H1 (cell line): Measurements from ENCODE around the gene MSANTD7. TPM values are rescaled to one million over a fixed set of nuclear protein-coding genes. Genes with fewer than 3 reads are reported as not detected.

Experiments used
- CTCF ChIA-PET: fragments of 300-600 bp; sonication (Branson Sonifier 250); formaldehyde crosslinking; loops from one replicate; lab custom pipeline; 2021; ENCODE audit not compliant: partially characterized antibody; lab: Charles Lee
- POLR2A ChIA-PET: fragments of 300-600 bp; sonication (Branson Sonifier 250); formaldehyde crosslinking; loops from one replicate; lab custom pipeline; 2021; ENCODE audit warnings: inconsistent platforms; ENCODE audit not compliant: partially characterized antibody; lab: Charles Lee
- DNase-seq, 2 experiments: peaks; one replicate each; pipeline versions ENCODE4 v3.0.0 to v3.0.0-alpha.2; 2010 to 2022; ENCODE audit warnings: low spot score in 2 of 2, low read depth in 1 of 2, mixed read lengths in 1 of 2
- FAIRE-seq: peaks from 2 replicates; lab custom pipeline; 2011; peaks lifted over from hg19 to GRCh38; lab: Jason Lieb, UNC
- H2AFZ ChIP-seq: 2 replicates; pipeline ENCODE4 v1.8.1; 2012; ENCODE audit warnings: low read length, inconsistent platforms
- H2AK5ac ChIP-seq: 2 replicates; pipeline ENCODE4 v1.6.1; 2013; ENCODE audit warnings: low read depth, low read length
- H2BK120ac ChIP-seq: replicated peaks from 2 replicates; pipeline ENCODE3; 2013; ENCODE audit warnings: low read depth, low read length, inconsistent platforms
- H2BK12ac ChIP-seq: 2 replicates; pipeline ENCODE4 v1.6.1; 2013; ENCODE audit warnings: low read depth, low read length
- H2BK15ac ChIP-seq: 2 replicates; pipeline ENCODE4 v1.6.1; 2013; ENCODE audit warnings: low read length
- H2BK20ac ChIP-seq: 2 replicates; pipeline ENCODE4 v1.6.1; 2013; ENCODE audit warnings: low read length
- H2BK5ac ChIP-seq: 2 replicates; pipeline ENCODE4 v1.6.1; 2013; ENCODE audit warnings: low read depth, low read length
- H3K14ac ChIP-seq: 2 replicates; pipeline ENCODE4 v1.6.1; 2013; ENCODE audit warnings: inconsistent platforms; ENCODE audit not compliant: insufficient read length
- H3K18ac ChIP-seq: 2 replicates; pipeline ENCODE4 v1.6.1; 2013; ENCODE audit warnings: low read length; ENCODE audit errors: extremely low read depth
- H3K23ac ChIP-seq: 2 replicates; pipeline ENCODE4 v1.6.1; 2013; ENCODE audit warnings: inconsistent platforms; ENCODE audit not compliant: insufficient read length
- H3K23me2 ChIP-seq: 2 replicates; pipeline ENCODE4 v1.6.1; 2013; ENCODE audit warnings: low read depth, low read length
- H3K27ac ChIP-seq: 2 replicates; pipeline ENCODE4 v1.6.1; 2011; ENCODE audit warnings: low read depth, low read length, inconsistent platforms
- H3K27me3 ChIP-seq, 4 experiments: replicated peaks in 1 of 4; 1 replicate in 1 of 4; 2 replicates in 3 of 4; pipeline versions ENCODE4 v1.6.1 to v1.8.1; 2011 to 2013; ENCODE audit warnings: low read length in 3 of 4, mild to moderate bottlenecking in 3 of 4, inconsistent platforms in 2 of 4, mixed read lengths in 2 of 4, moderate library complexity in 1 of 4; ENCODE audit not compliant: control insufficient read depth in 3 of 4, insufficient read depth in 3 of 4; ENCODE audit errors: extremely low read depth in 1 of 4
- H3K36me3 ChIP-seq, 4 experiments: 2 replicates each; pipeline versions ENCODE4 v1.6.1 to v1.8.1; 2011 to 2013; ENCODE audit warnings: mild to moderate bottlenecking in 4 of 4, low read length in 3 of 4, moderate library complexity in 2 of 4, control low read depth in 1 of 4, inconsistent platforms in 1 of 4; ENCODE audit not compliant: insufficient read depth in 4 of 4, control insufficient read depth in 2 of 4
- H3K4ac ChIP-seq: replicated peaks from 2 replicates; pipeline ENCODE3; 2013; ENCODE audit warnings: low read length, low read depth, mixed read lengths, inconsistent platforms; ENCODE audit not compliant: insufficient read length
- H3K4me1 ChIP-seq, 4 experiments: replicated peaks in 1 of 4; 1 replicate in 1 of 4; 2 replicates in 3 of 4; pipeline versions ENCODE4 v1.6.1 to v1.8.1; 2011 to 2013; ENCODE audit warnings: low read length in 3 of 4, inconsistent platforms in 2 of 4, mixed read lengths in 1 of 4; ENCODE audit not compliant: insufficient read depth in 4 of 4, control insufficient read depth in 3 of 4
- H3K4me2 ChIP-seq, 2 experiments: 2 replicates each; pipeline versions ENCODE4 v1.6.1 to v1.8.1; 2011 to 2013; ENCODE audit warnings: low read depth in 2 of 2, low read length in 2 of 2, control low read depth in 1 of 2, inconsistent platforms in 1 of 2, mild to moderate bottlenecking in 1 of 2; ENCODE audit not compliant: insufficient read depth in 1 of 2
- H3K4me3 ChIP-seq, 4 experiments: fragments of 200-600, 300-600 bp in 1 of 4; sonication (generic), shearing (Covaris generic), sonication (Bioruptor Twin) in 1 of 4; 2 replicates each; pipeline versions ENCODE4 v1.5.1 to v1.8.1; 2011 to 2016; ENCODE audit warnings: low read length in 4 of 4, low read depth in 3 of 4, control low read depth in 2 of 4, inconsistent platforms in 2 of 4, mild to moderate bottlenecking in 2 of 4, mixed read lengths in 1 of 4, moderate library complexity in 1 of 4; ENCODE audit not compliant: insufficient read depth in 2 of 4; ENCODE audit errors: extremely low read depth in 1 of 4
- H3K56ac ChIP-seq: replicated peaks from 2 replicates; pipeline ENCODE3; 2013; ENCODE audit warnings: low read depth, mild to moderate bottlenecking, mixed read lengths, low read length, inconsistent platforms; ENCODE audit not compliant: insufficient read length
- H3K79me1 ChIP-seq: 2 replicates; pipeline ENCODE4 v1.6.1; 2013; ENCODE audit warnings: low read depth, low read length, control low read depth
- H3K79me2 ChIP-seq, 2 experiments: 2 replicates each; pipeline versions ENCODE4 v1.6.1 to v1.8.1; 2012 to 2013; ENCODE audit warnings: low read length in 2 of 2, mild to moderate bottlenecking in 2 of 2, inconsistent platforms in 1 of 2; ENCODE audit not compliant: insufficient read depth in 2 of 2, control insufficient read depth in 1 of 2
- H3K9ac ChIP-seq, 4 experiments: replicated peaks in 1 of 4; 1 replicate in 1 of 4; 2 replicates in 3 of 4; pipeline versions ENCODE4 v1.6.1 to v1.8.1; 2011 to 2013; ENCODE audit warnings: low read depth in 3 of 4, low read length in 3 of 4, control low read depth in 2 of 4, mild to moderate bottlenecking in 2 of 4, moderate library complexity in 2 of 4, inconsistent platforms in 1 of 4; ENCODE audit errors: extremely low read depth in 1 of 4
- H3K9me3 ChIP-seq, 2 experiments: 2 replicates each; pipeline versions ENCODE4 v1.6.1 to v1.8.1; 2012 to 2013; ENCODE audit warnings: mild to moderate bottlenecking in 2 of 2, moderate library complexity in 2 of 2, control low read depth in 1 of 2, inconsistent platforms in 1 of 2, low read depth in 1 of 2, low read length in 1 of 2, mixed read lengths in 1 of 2; ENCODE audit not compliant: insufficient read depth in 2 of 2
- H4K20me1 ChIP-seq, 2 experiments: replicated peaks in 1 of 2; 2 replicates each; pipeline versions ENCODE3 to v1.8.1; 2011 to 2013; ENCODE audit warnings: inconsistent platforms in 2 of 2, low read length in 2 of 2, mild to moderate bottlenecking in 1 of 2; ENCODE audit not compliant: insufficient read depth in 2 of 2, control insufficient read depth in 1 of 2
- H4K5ac ChIP-seq: 2 replicates; pipeline ENCODE4 v1.6.1; 2013; ENCODE audit warnings: low read length, low read depth, mixed read lengths, inconsistent platforms; ENCODE audit not compliant: insufficient read length
- H4K8ac ChIP-seq: 2 replicates; pipeline ENCODE4 v1.8.0; 2013; ENCODE audit warnings: mild to moderate bottlenecking, moderate library complexity, low read length, inconsistent platforms; ENCODE audit not compliant: insufficient read depth; ENCODE audit errors: extremely low read depth
- H4K91ac ChIP-seq: replicated peaks from 2 replicates; pipeline ENCODE3; 2013; ENCODE audit warnings: low read length, mixed read lengths, inconsistent platforms; ENCODE audit not compliant: insufficient read length
- SIX5 ChIP-seq: IDR thresholded peaks from 2 replicates; pipeline ENCODE4 v1.6.1; 2011; ENCODE audit warnings: mild to moderate bottlenecking, low read depth, low read length
- WGBS, 2 experiments: shearing (Covaris generic) in 1 of 2; methylation state at CpG; one replicate each; pipeline versions ENCODE4 v1.1.6 to v1.1.7; 2013 to 2015; ENCODE audit warnings: low lambda C conversion rate in 2 of 2, mixed read lengths in 2 of 2, inconsistent platforms in 1 of 2, low coverage in 1 of 2, missing lambda C conversion rate in 1 of 2; ENCODE audit not compliant: insufficient replicate concordance in 2 of 2, insufficient coverage in 1 of 2, insufficient read length in 1 of 2; ENCODE audit errors: extremely low coverage in 1 of 2, missing lambda C conversion rate in 1 of 2; 5-methylcytosine and 5-hydroxymethylcytosine counted together
- polyA plus RNA-seq, 7 experiments: library from polyadenylated mRNA; depleted of rRNA in 3 of 7; stranded (reverse) in 5 of 7; unstranded in 2 of 7; fragments of >200 nt in 5 of 7; fragments of 200-250 nt in 2 of 7; gene quantifications; 1 replicate in 5 of 7; 2 replicates in 1 of 7; 4 replicates in 1 of 7; pipeline versions ENCODE4 v1.2.1 to v1.2.3, GENCODE V29; 2011 to 2013; ENCODE audit warnings: missing spikeins in 2 of 7, mixed read lengths in 2 of 7
- total RNA-seq: library from RNA; stranded (reverse); fragmentation: NEBNext Ultra II Directional; extraction: Animal tissue kit (Norgen Biotek cat#: 25700); gene quantifications from 2 replicates; pipeline ENCODE4 v1.2.1, GENCODE V29; 2021

The MSANTD7 gene
- total and polyA plus RNA-seq, 2 of the 8 experiments (the other 6 are each of a cell fraction or from before 2014, with no cell fraction given): 5.0 to 15.2 TPM

GRCh38 chr10:14826076-14826829 is 11.9 kb upstream of the MSANTD7 start:
- H4K8ac ChIP-seq: no peak overlapping the region
- no peak overlapping the region for H3K14ac ChIP-seq
- ChIA-PET POLR2A (no interaction called here), CTCF (interaction anchor here (1.4 to 1.6 kb wide), 3 partner anchors 10 to 327 kb away, joined by 4 to 5 read pairs (median 4); partner anchors contain the start of gene CDNF)
- H2AK5ac ChIP-seq: no peak overlapping the region
- no peaks in the 10 kb centered on the region for H3K36me3 ChIP-seq
- H4K5ac ChIP-seq: no peak overlapping the region
- H3K23me2 ChIP-seq: no peaks in the 10 kb centered on the region
- H3K18ac ChIP-seq: no peak overlapping the region
- no peaks in the 10 kb centered on the region for H3K9me3 ChIP-seq
- H3K27me3 ChIP-seq: no peaks in the 10 kb centered on the region
- H3K79me1 ChIP-seq: no peaks in the 10 kb centered on the region
- H3K4me3 ChIP-seq: no peak overlapping the region
- no peak overlapping the region for H3K4ac ChIP-seq
- H2BK20ac ChIP-seq: no peak overlapping the region
- no peak overlapping the region for H2BK15ac ChIP-seq
- FAIRE-seq: no peak
- H2BK12ac ChIP-seq: no peak overlapping the region
- H3K79me2 ChIP-seq: no peaks in the 10 kb centered on the region
- H3K9ac ChIP-seq: no peak overlapping the region
- H4K91ac ChIP-seq: no peak overlapping the region
- 93% methylated on average over 1 of the region's 1 CpG; no CpG with 5 or more reads in 1 of the 2 experiments for WGBS, 2 experiments
- H3K4me1 ChIP-seq: no peaks in the 10 kb centered on the region; a peak in 2 of 7 replicates
- H2BK5ac ChIP-seq: no peak overlapping the region
- no peak overlapping the region for H3K27ac ChIP-seq
- no peak overlapping the region for H3K23ac ChIP-seq
- H2BK120ac ChIP-seq: no peak overlapping the region
- no peak overlapping the region for H2AFZ ChIP-seq
- no peak overlapping the region for H3K56ac ChIP-seq
- no peak overlapping the region for H3K4me2 ChIP-seq
- no peak for DNase-seq
- H4K20me1 ChIP-seq: no peaks in the 10 kb centered on the region
- no peak for TF ChIP-seq SIX5
